C4-2B (cell line): ENCODE results near the gene THAP5.

Experiments used
- H3K27ac ChIP-seq: fragments of 450-650 bp; 2 replicates; pipeline ENCODE4 v1.5.1; 2017
- ZFX ChIP-seq: fragments of 450-650 bp; IDR thresholded peaks from 2 replicates; pipeline ENCODE4 v1.6.1; 2017
- TF ChIP-seq, protein P1 (sequence below): fragments of 450-650 bp; conservative IDR thresholded peaks from 2 replicates; pipeline ENCODE4 v1.5.1; 2017; ENCODE audit warnings: mild to moderate bottlenecking

The THAP5 gene, protein sequence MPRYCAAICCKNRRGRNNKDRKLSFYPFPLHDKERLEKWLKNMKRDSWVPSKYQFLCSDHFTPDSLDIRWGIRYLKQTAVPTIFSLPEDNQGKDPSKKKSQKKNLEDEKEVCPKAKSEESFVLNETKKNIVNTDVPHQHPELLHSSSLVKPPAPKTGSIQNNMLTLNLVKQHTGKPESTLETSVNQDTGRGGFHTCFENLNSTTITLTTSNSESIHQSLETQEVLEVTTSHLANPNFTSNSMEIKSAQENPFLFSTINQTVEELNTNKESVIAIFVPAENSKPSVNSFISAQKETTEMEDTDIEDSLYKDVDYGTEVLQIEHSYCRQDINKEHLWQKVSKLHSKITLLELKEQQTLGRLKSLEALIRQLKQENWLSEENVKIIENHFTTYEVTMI

DNA sequence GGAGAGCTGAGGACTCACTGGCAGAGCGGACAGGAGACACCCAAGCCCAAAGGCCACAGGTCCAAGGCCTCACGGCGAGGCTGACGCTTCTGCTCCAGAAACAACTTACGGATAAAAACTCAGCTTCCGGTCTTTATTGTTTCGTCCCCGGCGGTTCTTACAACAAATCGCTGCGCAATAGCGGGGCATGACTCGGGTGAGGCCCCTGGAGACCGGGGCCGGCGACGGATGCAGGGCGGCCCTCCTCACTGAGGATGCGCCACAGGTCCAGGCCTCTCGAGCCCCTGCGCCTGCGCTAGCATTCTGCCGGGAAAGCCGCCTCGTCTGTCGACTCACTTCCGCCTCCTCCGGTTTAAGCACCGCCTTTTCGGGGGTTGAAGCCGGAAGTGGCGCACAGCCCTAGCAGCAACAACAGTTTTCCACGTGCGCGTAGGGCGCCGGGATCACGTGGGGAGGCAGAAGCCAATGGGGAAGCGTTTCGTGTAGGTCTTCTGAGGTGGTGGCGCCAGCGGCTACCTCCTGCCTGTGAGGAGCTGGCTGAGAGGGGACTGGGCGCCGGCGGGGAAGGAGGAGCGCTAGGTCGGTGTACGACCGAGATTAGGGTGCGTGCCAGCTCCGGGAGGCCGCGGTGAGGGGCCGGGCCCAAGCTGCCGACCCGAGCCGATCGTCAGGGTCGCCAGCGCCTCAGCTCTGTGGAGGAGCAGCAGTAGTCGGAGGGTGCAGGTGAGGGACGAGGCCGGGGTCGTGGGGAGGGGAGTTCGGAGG lies at the start of gene THAP5, which contains the start of gene DNAJB9:
Gene THAP5 (minus strand): TSS at position 326 of the 765 bp plus-strand sequence. CDS start 137 bp downstream, at position 189.
Gene DNAJB9 (plus strand): TSS at position 494 of the 765 bp plus-strand sequence. CDS start 1,853 bp downstream, outside the sequence.
- peak within 1 kb of the TSS; percentile 93 for H3K27ac ChIP-seq

DNA sequence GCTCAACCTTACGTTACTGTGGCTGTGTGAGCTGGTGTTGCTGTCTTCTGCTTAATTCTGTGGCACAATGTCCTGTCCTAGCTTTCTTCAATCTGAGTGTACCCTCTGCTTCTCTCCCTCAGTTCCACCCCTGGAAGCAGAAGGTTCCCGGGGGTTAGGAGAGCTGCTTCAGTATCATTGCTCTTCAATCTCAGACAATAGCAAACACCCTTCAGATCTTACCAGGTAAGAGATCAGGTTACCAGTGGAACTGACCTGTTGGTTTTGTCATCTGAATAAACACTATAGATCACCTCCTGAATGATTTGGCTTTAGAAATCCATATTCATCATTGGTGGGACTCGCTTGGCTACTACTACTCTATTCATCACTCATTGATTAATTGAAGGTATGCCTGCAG lies 48.5 kb upstream of the THAP5 start:
- H3K27ac ChIP-seq = no peak overlapping the region
- no peak for TF ChIP-seq ZFX
- TF ChIP-seq, protein P1, sequence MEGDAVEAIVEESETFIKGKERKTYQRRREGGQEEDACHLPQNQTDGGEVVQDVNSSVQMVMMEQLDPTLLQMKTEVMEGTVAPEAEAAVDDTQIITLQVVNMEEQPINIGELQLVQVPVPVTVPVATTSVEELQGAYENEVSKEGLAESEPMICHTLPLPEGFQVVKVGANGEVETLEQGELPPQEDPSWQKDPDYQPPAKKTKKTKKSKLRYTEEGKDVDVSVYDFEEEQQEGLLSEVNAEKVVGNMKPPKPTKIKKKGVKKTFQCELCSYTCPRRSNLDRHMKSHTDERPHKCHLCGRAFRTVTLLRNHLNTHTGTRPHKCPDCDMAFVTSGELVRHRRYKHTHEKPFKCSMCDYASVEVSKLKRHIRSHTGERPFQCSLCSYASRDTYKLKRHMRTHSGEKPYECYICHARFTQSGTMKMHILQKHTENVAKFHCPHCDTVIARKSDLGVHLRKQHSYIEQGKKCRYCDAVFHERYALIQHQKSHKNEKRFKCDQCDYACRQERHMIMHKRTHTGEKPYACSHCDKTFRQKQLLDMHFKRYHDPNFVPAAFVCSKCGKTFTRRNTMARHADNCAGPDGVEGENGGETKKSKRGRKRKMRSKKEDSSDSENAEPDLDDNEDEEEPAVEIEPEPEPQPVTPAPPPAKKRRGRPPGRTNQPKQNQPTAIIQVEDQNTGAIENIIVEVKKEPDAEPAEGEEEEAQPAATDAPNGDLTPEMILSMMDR = no peak

More for the DNA sequence above, at the start of gene THAP5, which contains the start of gene DNAJB9:
- peak; percentile 98 for TF ChIP-seq ZFX
- TF ChIP-seq, protein P1 = no peak

DNA sequence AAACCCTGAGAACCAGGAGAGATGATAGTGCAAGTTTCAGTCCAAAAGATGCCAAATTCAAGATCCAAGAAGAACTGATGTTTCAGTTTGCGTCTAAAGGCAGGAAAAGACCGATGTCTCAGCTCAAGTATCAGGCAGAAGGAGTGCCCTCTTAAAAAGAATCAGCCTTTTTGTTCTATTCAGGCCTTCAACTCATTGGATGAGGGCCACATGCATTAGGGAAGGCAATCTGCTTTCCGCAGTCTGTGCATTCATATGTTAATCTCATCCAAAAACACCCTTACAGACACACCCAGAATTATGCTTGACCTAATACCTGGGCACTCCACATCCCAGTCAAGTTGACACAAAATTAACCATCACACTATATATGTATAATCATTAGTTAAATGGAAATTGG lies 45.4 kb upstream of the THAP5 start:
- H3K27ac ChIP-seq = peak overlapping the region; percentile 76; the same call in 1 of the 2 replicates
- TF ChIP-seq ZFX = no peak
- TF ChIP-seq, protein P1 = no peak

DNA sequence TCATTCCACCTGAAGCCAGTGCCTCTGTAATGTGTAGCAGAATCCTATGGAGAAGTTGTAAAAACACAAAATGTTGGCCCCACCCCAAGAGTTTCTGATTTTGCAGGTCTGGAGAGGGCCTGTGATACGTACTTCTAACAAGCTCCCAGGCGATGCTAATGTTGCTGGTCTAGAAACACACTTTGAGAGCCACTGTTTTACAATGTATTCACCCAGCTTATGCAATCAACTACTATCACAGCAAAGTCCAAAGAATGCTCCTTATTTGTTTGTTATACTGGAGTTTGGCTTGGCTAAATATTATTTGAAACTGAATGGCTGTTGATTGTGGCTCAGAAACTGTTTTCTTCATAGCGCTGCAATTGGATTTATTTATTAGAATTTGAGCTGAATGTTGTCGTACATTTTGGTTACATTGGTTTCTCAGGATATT lies 44.5 kb upstream of the THAP5 start:
- TF ChIP-seq ZFX = no peak
- TF ChIP-seq, protein P1 = no peak

DNA sequence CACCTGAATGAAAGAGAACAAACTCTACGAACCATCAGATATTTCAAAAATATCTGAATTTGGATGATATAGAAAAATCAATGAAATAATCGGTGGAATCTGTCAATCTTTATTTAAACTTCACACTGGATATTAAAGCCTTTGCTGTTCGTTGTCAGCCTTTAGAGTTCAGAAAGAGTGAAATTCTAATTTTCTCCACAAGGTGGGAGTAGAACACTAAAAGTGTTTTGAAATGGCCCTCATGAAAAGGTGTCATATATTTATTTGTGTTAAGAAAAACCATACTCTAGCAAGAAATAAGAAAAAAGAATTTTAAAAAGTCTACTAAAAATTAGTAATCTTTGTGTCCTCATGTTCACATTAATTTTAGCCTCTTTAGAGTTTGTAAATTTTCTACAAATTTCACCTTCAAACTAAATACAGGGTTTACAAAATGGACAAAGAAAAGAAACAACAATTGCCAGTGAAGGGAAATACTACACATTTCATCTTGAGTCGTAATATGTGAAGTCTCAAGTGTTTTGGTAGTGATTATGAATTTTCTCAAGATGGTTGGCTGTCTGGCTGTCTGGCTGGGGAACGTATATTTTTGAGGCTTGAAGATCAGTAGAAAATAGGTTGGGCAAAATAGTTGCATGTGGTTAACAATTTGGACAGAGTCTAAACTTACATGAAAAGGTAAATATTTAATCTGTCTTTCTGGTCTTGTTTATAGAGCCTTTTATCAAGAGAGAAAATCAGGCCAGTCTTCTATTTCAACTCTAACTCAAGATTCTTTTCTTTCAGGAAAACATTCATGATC lies 43.8 kb upstream of the THAP5 start:
- H3K27ac ChIP-seq = peak overlapping the region; percentile 76; the same call in 1 of the 2 replicates
- TF ChIP-seq ZFX = no peak
- TF ChIP-seq, protein P1 = peak; percentile 92

More for the DNA sequence above, 44.5 kb upstream of the THAP5 start:
- peak overlapping the region; percentile 76; the same call in 1 of the 2 replicates for H3K27ac ChIP-seq

DNA sequence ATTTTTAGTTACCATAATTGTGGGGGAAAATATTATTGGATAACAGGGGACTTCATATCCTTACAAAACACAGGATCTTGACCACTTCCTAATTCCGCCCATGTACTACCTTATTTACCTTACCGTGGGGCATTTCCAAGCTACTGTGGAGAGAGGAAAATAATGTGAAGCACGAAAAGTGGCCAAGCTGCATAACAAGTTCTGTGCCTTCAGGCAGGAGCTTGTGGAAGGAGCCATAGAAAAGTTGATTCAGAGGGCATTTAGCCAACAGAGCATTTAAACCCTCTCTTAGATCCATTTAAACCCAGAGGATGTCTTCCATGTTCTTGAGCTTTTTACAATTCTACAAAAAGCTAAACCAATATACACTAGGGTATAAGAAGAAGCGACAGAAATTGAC lies 41.8 kb upstream of the THAP5 start:
- peak overlapping the region; percentile 90 for H3K27ac ChIP-seq
- no peak for TF ChIP-seq ZFX
- TF ChIP-seq, protein P1 = no peak
